Measurements from ENCODE around the gene CLSTN2. TPM values are rescaled to one million over a fixed set of nuclear protein-coding genes. Genes with fewer than 3 reads are reported as not detected.

Gene CLSTN2
- polyA plus RNA-seq, 4 donors = under 0.01 to 1.2 (median 0.84) TPM; not detected in 1

DNA sequence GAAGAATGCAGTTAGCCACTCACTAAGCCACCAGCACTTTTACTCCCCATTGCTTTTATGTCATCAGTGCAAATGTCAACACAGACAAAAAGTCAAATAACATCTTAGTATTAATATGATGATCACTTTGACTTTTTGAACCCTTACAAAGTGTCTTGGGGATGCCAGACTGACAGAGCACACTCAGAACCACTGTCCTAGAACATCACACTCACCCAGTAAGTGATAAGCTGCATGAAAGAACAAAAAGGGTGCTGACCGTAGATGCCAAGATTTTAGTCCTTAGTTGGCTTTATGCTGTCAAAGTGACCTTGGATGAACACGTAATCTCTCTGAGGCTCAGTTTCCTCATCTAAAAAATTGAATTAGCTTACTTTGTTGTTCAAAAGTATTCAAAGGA lies 463.4 kb downstream of the CLSTN2 start:
- H3K36me3 ChIP-seq (ENCODE audit: control insufficient read depth in 3 of 3, insufficient read depth in 2 of 3, low read depth in 1 of 3, low read length in 3 of 3) = no peaks in the 10 kb centered on the region
- no peak overlapping the region for H3K4me3 ChIP-seq (ENCODE audit: low read depth in 1 of 3, low read length in 3 of 3)
- peaks cover 0 to 2% (median 0%) of the 10 kb centered on the region in 3 donors for H3K27me3 ChIP-seq (ENCODE audit: control insufficient read depth in 3 of 3, insufficient read depth in 3 of 3, low read length in 3 of 3)
- FAIRE-seq = no peak
- H3K9me3 ChIP-seq (ENCODE audit: control insufficient read depth in 2 of 2, insufficient read depth in 1 of 2, low read depth in 1 of 2, low read length in 1 of 2) = no peaks in the 10 kb centered on the region
- H3K4me1 ChIP-seq (ENCODE audit: control insufficient read depth in 3 of 3, insufficient read depth in 2 of 3, low read depth in 1 of 3, low read length in 2 of 3) = no peaks in the 10 kb centered on the region
- DNase-seq = no peak
- H3K27ac ChIP-seq (ENCODE audit: low read depth in 1 of 3, low read length in 2 of 3) = no peak overlapping the region
- 61 to 90% (median 76%) methylated on average over 2 of the region's 2 CpGs for WGBS, 3 donors

DNA sequence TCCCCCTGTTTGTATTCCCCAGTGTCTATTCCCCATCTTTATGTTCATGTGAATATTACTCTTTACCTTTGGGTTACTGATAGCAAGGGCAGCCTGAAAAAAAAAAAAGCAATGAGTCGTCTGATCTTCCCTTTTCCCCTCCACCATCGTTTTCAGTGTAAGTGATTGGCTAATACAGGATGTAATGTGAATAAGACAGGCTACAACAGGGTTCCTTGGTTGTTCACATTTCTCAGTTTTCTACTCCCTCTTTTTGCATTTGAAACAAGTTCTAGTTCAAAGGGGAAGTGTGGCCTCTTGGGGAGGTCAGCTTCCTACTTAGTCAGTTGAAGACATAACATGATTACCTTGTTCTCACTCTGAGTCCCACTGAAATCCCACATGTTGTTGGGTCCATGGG lies 464.9 kb downstream of the CLSTN2 start:
- Histone ChIP-seq H3K4me1 (ENCODE audit: control insufficient read depth in 3 of 3, insufficient read depth in 2 of 3, low read depth in 1 of 3, low read length in 2 of 3) (no peaks in the 10 kb centered on the region), H3K4me3 (ENCODE audit: low read depth in 1 of 3, low read length in 3 of 3) (no peak overlapping the region), H3K27me3 (ENCODE audit: control insufficient read depth in 3 of 3, insufficient read depth in 3 of 3, low read length in 3 of 3) (peaks cover 0 to 2% (median 0%) of the 10 kb centered on the region in 3 donors), H3K9me3 (ENCODE audit: control insufficient read depth in 2 of 2, insufficient read depth in 1 of 2, low read depth in 1 of 2, low read length in 1 of 2) (no peaks in the 10 kb centered on the region), H3K27ac (ENCODE audit: low read depth in 1 of 3, low read length in 2 of 3) (no peak overlapping the region), H3K36me3 (ENCODE audit: control insufficient read depth in 3 of 3, insufficient read depth in 2 of 3, low read depth in 1 of 3, low read length in 3 of 3) (no peaks in the 10 kb centered on the region)
- FAIRE-seq (no peak), DNase-seq (no peak)
- WGBS, 3 donors = 27 to 56% (median 40%) methylated on average over 2 of the region's 2 CpGs

DNA sequence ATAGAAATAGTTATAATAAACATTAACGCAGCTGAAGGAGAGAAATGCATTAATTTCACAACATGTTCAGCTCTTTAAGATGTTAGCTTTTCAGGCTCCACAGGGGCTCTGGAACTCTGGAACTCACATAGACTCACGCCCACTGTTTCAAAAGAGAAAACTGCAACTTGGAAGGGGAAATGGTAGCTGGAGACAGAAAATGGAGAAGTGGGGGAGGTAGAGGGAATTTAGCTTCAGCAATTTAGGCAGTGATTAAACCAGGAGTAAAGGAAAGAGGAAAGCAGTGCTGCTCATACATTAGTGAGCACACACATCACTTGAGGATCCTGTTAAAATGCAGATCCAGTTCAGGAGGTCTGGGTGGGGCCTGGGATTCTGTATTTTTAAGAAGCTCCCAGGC lies 468.1 kb downstream of the CLSTN2 start:
- FAIRE-seq = no peak
- WGBS, 3 donors = 81 to 85% (median 84%) methylated on average over 2 of the region's 2 CpGs

DNA sequence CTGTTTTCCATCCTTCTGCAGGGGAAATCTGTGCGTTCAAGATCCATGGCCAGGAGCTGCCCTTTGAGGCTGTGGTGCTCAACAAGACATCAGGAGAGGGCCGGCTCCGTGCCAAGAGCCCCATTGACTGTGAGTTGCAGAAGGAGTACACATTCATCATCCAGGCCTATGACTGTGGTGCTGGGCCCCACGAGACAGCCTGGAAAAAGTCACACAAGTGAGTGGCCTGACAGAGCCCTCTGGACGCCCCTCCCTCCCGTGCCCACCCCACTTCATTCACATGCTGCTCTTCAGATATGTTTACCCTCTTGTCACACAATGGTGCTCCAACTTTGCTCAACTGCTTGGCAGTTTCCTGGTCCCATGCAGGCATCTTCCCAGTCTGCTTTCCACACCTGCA lies 468.6 kb downstream of the CLSTN2 start:
- H3K27ac ChIP-seq (ENCODE audit: low read depth in 1 of 3, low read length in 2 of 3) = no peak overlapping the region
- WGBS, 3 donors = 61 to 75% (median 65%) methylated on average over 6 of the region's 6 CpGs
- FAIRE-seq = no peak

More for the DNA sequence above, 468.1 kb downstream of the CLSTN2 start:
- DNase-seq = no peak
- Histone ChIP-seq H3K9me3 (ENCODE audit: control insufficient read depth in 2 of 2, insufficient read depth in 1 of 2, low read depth in 1 of 2, low read length in 1 of 2) (no peaks in the 10 kb centered on the region), H3K27ac (ENCODE audit: low read depth in 1 of 3, low read length in 2 of 3) (no peak overlapping the region), H3K4me1 (ENCODE audit: control insufficient read depth in 3 of 3, insufficient read depth in 2 of 3, low read depth in 1 of 3, low read length in 2 of 3) (no peaks in the 10 kb centered on the region), H3K27me3 (ENCODE audit: control insufficient read depth in 3 of 3, insufficient read depth in 3 of 3, low read length in 3 of 3) (peaks cover 0 to 2% (median 0%) of the 10 kb centered on the region in 3 donors), H3K36me3 (ENCODE audit: control insufficient read depth in 3 of 3, insufficient read depth in 2 of 3, low read depth in 1 of 3, low read length in 3 of 3) (no peaks in the 10 kb centered on the region), H3K4me3 (ENCODE audit: low read depth in 1 of 3, low read length in 3 of 3) (no peak overlapping the region)

DNA sequence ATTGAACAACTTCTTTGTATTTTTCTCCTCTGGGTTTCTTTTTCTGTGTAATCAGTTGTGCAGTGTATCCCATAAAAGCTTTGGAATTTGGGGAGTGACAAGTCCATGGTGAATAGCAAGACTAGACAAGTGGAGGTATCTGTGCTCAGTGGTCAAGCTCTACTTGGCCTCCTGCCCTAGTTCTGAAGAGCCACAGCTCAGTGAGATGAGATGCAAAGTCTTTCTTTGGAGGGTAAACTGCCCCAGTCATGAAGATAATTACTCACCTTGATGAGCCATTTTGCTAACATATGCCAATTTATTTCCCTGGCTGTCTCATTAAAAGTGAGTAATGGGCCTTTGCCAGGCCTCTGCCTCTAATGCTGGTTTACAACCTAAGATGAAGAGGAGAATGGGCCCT lies 471.7 kb downstream of the CLSTN2 start:
- Histone ChIP-seq H3K36me3 (ENCODE audit: control insufficient read depth in 3 of 3, insufficient read depth in 2 of 3, low read depth in 1 of 3, low read length in 3 of 3) (no peaks in the 10 kb centered on the region), H3K9me3 (ENCODE audit: control insufficient read depth in 2 of 2, insufficient read depth in 1 of 2, low read depth in 1 of 2, low read length in 1 of 2) (peaks cover 0 to 3% of the 10 kb centered on the region in 2 donors), H3K4me1 (ENCODE audit: control insufficient read depth in 3 of 3, insufficient read depth in 2 of 3, low read depth in 1 of 3, low read length in 2 of 3) (no peaks in the 10 kb centered on the region), H3K4me3 (ENCODE audit: low read depth in 1 of 3, low read length in 3 of 3) (no peak overlapping the region), H3K27me3 (ENCODE audit: control insufficient read depth in 3 of 3, insufficient read depth in 3 of 3, low read length in 3 of 3) (no peaks in the 10 kb centered on the region), H3K27ac (ENCODE audit: low read depth in 1 of 3, low read length in 2 of 3) (no peak overlapping the region)
- no peak for FAIRE-seq
- no peak for DNase-seq

More for the DNA sequence above, 468.6 kb downstream of the CLSTN2 start:
- Histone ChIP-seq H3K27me3 (ENCODE audit: control insufficient read depth in 3 of 3, insufficient read depth in 3 of 3, low read length in 3 of 3) (peaks cover 0 to 2% (median 0%) of the 10 kb centered on the region in 3 donors), H3K4me3 (ENCODE audit: low read depth in 1 of 3, low read length in 3 of 3) (no peak overlapping the region), H3K4me1 (ENCODE audit: control insufficient read depth in 3 of 3, insufficient read depth in 2 of 3, low read depth in 1 of 3, low read length in 2 of 3) (no peaks in the 10 kb centered on the region), H3K9me3 (ENCODE audit: control insufficient read depth in 2 of 2, insufficient read depth in 1 of 2, low read depth in 1 of 2, low read length in 1 of 2) (no peaks in the 10 kb centered on the region), H3K36me3 (ENCODE audit: control insufficient read depth in 3 of 3, insufficient read depth in 2 of 3, low read depth in 1 of 3, low read length in 3 of 3) (no peaks in the 10 kb centered on the region)
- DNase-seq = no peak

DNA sequence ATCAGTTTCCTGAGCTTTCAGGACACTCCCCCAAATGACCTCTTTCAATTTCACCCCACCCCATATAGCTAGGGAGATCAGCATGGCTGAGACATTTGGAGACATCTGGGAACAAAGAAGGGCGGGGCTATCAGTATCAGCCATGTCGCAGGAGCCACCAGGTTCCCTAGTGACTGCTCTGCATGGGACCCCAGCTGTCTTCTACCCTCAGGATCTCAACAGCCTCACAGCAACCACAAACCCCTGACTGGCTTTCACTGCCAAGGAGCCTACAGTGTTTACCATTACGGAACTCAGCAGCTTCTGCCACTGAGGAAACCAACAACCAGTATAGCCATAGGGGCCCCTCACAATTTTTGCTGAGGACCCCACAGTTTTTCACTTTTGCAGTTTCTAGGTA lies 473.3 kb downstream of the CLSTN2 start:
- Histone ChIP-seq H3K36me3 (ENCODE audit: control insufficient read depth in 3 of 3, insufficient read depth in 2 of 3, low read depth in 1 of 3, low read length in 3 of 3) (no peaks in the 10 kb centered on the region), H3K4me1 (ENCODE audit: control insufficient read depth in 3 of 3, insufficient read depth in 2 of 3, low read depth in 1 of 3, low read length in 2 of 3) (no peaks in the 10 kb centered on the region), H3K4me3 (ENCODE audit: low read depth in 1 of 3, low read length in 3 of 3) (no peak overlapping the region), H3K9me3 (ENCODE audit: control insufficient read depth in 2 of 2, insufficient read depth in 1 of 2, low read depth in 1 of 2, low read length in 1 of 2) (peaks cover 0 to 3% of the 10 kb centered on the region in 2 donors), H3K27me3 (ENCODE audit: control insufficient read depth in 3 of 3, insufficient read depth in 3 of 3, low read length in 3 of 3) (no peaks in the 10 kb centered on the region), H3K27ac (ENCODE audit: low read depth in 1 of 3, low read length in 2 of 3) (no peak overlapping the region)
- 83 to 88% (median 84%) methylated on average over 3 of the region's 3 CpGs for WGBS, 3 donors
- DNase-seq = no peak
- FAIRE-seq = no peak

DNA sequence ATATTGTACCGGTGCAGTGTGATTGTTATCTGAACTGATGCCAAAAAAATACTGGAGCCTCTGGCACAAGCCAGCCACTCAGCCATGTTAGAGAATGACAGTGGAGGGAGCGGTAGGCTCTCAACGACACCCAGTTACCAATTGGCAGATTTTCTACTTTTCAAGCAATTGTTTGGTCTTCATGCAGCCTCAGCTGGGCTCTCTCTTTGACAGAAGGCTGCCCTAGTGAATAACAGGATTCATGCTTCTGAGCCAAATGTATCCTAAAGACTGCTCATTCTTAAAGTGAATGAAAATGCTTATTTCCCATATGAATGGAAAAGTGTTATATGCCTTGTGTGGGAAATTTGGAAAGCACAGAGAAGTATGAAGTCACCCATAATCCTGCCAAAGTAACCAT lies 481.7 kb downstream of the CLSTN2 start:
- no peaks in the 10 kb centered on the region for H3K36me3 ChIP-seq (ENCODE audit: control insufficient read depth in 3 of 3, insufficient read depth in 2 of 3, low read depth in 1 of 3, low read length in 3 of 3)
- H3K27ac ChIP-seq (ENCODE audit: low read depth in 1 of 3, low read length in 2 of 3) = no peak overlapping the region
- WGBS, 3 donors = 68 to 87% (median 70%) methylated on average over 3 of the region's 3 CpGs
- DNase-seq (no peak), FAIRE-seq (no peak)
- no peaks in the 10 kb centered on the region for H3K9me3 ChIP-seq (ENCODE audit: control insufficient read depth in 2 of 2, insufficient read depth in 1 of 2, low read depth in 1 of 2, low read length in 1 of 2)
- H3K4me3 ChIP-seq (ENCODE audit: low read depth in 1 of 3, low read length in 3 of 3) = no peak overlapping the region
- H3K4me1 ChIP-seq (ENCODE audit: control insufficient read depth in 3 of 3, insufficient read depth in 2 of 3, low read depth in 1 of 3, low read length in 2 of 3) = no peaks in the 10 kb centered on the region
- H3K27me3 ChIP-seq (ENCODE audit: control insufficient read depth in 3 of 3, insufficient read depth in 3 of 3, low read length in 3 of 3) = peaks cover 0 to 3% (median 0%) of the 10 kb centered on the region in 3 donors

DNA sequence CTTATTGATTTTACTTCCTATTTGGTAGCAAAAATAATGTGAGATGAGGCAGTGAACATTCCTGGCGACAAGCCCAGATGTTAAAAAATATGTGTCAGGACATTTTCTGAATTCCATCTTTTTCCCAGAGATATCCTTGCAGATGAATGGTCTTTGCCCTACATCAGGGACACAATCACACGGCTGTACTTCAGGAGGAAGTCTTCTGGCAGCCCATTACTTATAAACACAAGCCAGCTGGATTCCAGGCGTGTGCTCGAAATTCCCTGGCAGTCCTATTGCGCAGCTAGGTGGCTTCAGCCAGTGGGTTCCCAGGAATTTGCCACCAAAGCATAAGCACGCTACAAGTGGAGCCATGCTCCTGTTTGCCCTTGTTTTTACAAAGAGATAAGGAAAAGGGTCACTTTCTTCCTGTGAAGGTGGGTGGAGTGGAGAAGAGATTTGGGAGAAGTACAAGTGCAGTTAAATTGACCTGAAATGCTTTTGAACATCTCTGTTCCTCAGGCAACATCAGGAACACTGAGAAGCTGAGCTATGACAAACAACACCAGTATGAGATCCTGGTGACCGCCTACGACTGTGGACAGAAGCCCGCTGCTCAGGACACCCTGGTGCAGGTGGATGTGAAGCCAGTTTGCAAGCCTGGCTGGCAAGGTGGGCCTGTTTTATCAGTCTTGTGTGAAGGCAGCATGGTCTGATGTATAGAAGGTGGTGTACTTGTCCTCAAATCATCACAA lies 485.8 kb downstream of the CLSTN2 start:
- H3K4me3 ChIP-seq (ENCODE audit: low read depth in 1 of 3, low read length in 3 of 3) = no peak overlapping the region
- H3K27ac ChIP-seq (ENCODE audit: low read depth in 1 of 3, low read length in 2 of 3) = no peak overlapping the region
- DNase-seq (no peak), FAIRE-seq (no peak)
- 42 to 57% (median 52%) methylated on average over 9 of the region's 9 CpGs for WGBS, 3 donors
- H3K4me1 ChIP-seq (ENCODE audit: control insufficient read depth in 3 of 3, insufficient read depth in 2 of 3, low read depth in 1 of 3, low read length in 2 of 3) = no peaks in the 10 kb centered on the region
- no peaks in the 10 kb centered on the region for H3K9me3 ChIP-seq (ENCODE audit: control insufficient read depth in 2 of 2, insufficient read depth in 1 of 2, low read depth in 1 of 2, low read length in 1 of 2)
- H3K27me3 ChIP-seq (ENCODE audit: control insufficient read depth in 3 of 3, insufficient read depth in 3 of 3, low read length in 3 of 3) = peaks cover 0 to 3% (median 0%) of the 10 kb centered on the region in 3 donors
- no peaks in the 10 kb centered on the region for H3K36me3 ChIP-seq (ENCODE audit: control insufficient read depth in 3 of 3, insufficient read depth in 2 of 3, low read depth in 1 of 3, low read length in 3 of 3)

DNA sequence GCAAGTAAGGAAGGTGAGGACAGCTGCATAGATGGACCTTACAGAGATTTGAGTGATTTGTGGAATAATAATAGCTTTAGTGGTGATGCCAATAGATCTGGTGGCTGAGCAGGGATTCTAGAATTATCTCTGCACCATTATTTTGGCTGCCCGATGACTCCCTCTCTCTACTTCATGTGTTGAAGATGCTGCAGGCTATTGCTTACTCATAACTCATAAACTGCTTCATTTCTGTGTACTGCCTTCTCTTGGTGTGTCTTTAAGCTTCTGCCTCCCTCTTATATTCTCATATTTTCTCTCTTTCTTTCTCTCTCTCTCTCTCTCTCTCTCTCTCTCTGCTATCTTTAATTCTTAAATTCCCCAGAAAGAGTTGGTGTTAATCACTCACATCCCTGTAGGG lies 486.9 kb downstream of the CLSTN2 start:
- H3K27ac ChIP-seq (ENCODE audit: low read depth in 1 of 3, low read length in 2 of 3) = no peak overlapping the region
- no peaks in the 10 kb centered on the region for H3K4me1 ChIP-seq (ENCODE audit: control insufficient read depth in 3 of 3, insufficient read depth in 2 of 3, low read depth in 1 of 3, low read length in 2 of 3)
- H3K4me3 ChIP-seq (ENCODE audit: low read depth in 1 of 3, low read length in 3 of 3) = no peak overlapping the region
- H3K27me3 ChIP-seq (ENCODE audit: control insufficient read depth in 3 of 3, insufficient read depth in 3 of 3, low read length in 3 of 3) = peaks cover 0 to 3% (median 0%) of the 10 kb centered on the region in 3 donors
- FAIRE-seq (no peak), DNase-seq (no peak)
- no peaks in the 10 kb centered on the region for H3K9me3 ChIP-seq (ENCODE audit: control insufficient read depth in 2 of 2, insufficient read depth in 1 of 2, low read depth in 1 of 2, low read length in 1 of 2)
- H3K36me3 ChIP-seq (ENCODE audit: control insufficient read depth in 3 of 3, insufficient read depth in 2 of 3, low read depth in 1 of 3, low read length in 3 of 3) = no peaks in the 10 kb centered on the region
- 80 to 91% (median 90%) methylated on average over 1 of the region's 1 CpG for WGBS, 3 donors
